Mesothelial cell of epicardium (in vitro differentiated cells): ENCODE measurements around the gene UNC13C. TPM values are rescaled to one million over a fixed set of nuclear protein-coding genes. Genes with fewer than 3 reads are reported as not detected.
"Not testable (repeated sequence)": the region's sequence is repeated elsewhere in the genome, so short reads cannot be mapped to it uniquely, and the experiment has no call there.

Source experiments
- DNase-seq, 2 experiments: peaks; one replicate each; pipeline ENCODE4 v3.0.0; 2021; ENCODE audit warnings: low spot score in 2 of 2; ENCODE audit not compliant: unreplicated experiment in 2 of 2
- H3K27ac Mint-ChIP-seq: 2 replicates; pipeline ENCODE4 v1.8.0; 2021; ENCODE audit warnings: mixed read lengths
- H3K27me3 Mint-ChIP-seq: 2 replicates; pipeline ENCODE4 v1.8.0; 2021; ENCODE audit warnings: low read depth, mixed read lengths
- H3K36me3 Mint-ChIP-seq: 2 replicates; pipeline ENCODE4 v1.8.0; 2021; ENCODE audit warnings: mixed read lengths
- H3K4me1 Mint-ChIP-seq: 2 replicates; pipeline ENCODE4 v1.8.0; 2021; ENCODE audit warnings: mixed read lengths
- H3K4me3 Mint-ChIP-seq: 2 replicates; pipeline ENCODE4 v1.8.0; 2021; ENCODE audit warnings: mild to moderate bottlenecking, moderate library complexity, mixed read lengths
- H3K9me3 Mint-ChIP-seq: 2 replicates; pipeline ENCODE4 v1.8.0; 2021; ENCODE audit warnings: mixed read lengths
- total RNA-seq: library from RNA; stranded (reverse); gene quantifications from 3 replicates; pipeline ENCODE4 v1.2.1, GENCODE V29; 2021
- TF ChIP-seq, protein P1 (sequence below): fragments of 200-600 bp; sonication (generic); IDR thresholded peaks from one replicate; pipeline ENCODE4 v1.5.0; 2021; ENCODE audit warnings: antibody characterized with exemption; ENCODE audit not compliant: unreplicated experiment

Gene UNC13C
- total RNA-seq, 1 donor from 2014 or later = 2.7 TPM

DNA sequence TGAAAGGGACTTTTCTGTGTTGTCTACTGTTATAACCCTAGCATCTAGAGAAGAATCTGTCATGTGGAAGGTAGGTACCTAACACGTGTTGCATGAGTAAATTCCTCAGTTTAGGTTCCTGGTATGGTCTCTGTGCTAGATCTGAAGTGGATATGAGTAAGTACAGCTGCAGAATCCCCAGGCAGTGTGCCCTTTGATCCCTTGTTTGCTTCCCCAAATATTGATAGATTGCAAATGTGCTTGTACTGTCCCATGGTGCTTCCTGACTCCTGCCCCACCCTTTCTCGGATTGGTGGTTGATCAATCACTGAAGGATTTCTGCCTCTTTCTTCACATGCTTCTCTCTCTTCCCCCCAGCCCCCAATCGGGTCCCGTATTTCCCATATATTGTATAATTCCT is 450.4 kb downstream of the UNC13C start:
- Mint-ChIP-seq H3K27me3 (no peaks in the 10 kb centered on the region), H3K4me1 (no peaks in the 10 kb centered on the region), H3K4me3 (no peak overlapping the region), H3K36me3 (no peaks in the 10 kb centered on the region), H3K9me3 (peaks cover 16% of the 10 kb centered on the region), H3K27ac (no peak overlapping the region)
- TF ChIP-seq, protein P1, sequence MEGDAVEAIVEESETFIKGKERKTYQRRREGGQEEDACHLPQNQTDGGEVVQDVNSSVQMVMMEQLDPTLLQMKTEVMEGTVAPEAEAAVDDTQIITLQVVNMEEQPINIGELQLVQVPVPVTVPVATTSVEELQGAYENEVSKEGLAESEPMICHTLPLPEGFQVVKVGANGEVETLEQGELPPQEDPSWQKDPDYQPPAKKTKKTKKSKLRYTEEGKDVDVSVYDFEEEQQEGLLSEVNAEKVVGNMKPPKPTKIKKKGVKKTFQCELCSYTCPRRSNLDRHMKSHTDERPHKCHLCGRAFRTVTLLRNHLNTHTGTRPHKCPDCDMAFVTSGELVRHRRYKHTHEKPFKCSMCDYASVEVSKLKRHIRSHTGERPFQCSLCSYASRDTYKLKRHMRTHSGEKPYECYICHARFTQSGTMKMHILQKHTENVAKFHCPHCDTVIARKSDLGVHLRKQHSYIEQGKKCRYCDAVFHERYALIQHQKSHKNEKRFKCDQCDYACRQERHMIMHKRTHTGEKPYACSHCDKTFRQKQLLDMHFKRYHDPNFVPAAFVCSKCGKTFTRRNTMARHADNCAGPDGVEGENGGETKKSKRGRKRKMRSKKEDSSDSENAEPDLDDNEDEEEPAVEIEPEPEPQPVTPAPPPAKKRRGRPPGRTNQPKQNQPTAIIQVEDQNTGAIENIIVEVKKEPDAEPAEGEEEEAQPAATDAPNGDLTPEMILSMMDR = no peak
- no peak for DNase-seq

GRCh38 chr15:54450288-54450687 is 472.0 kb downstream of the UNC13C start:
- H3K9me3 Mint-ChIP-seq = peaks cover 58% of the 10 kb centered on the region
- not testable (repeated sequence) for H3K27ac Mint-ChIP-seq, H3K36me3 Mint-ChIP-seq, DNase-seq, H3K27me3 Mint-ChIP-seq, H3K4me3 Mint-ChIP-seq, H3K4me1 Mint-ChIP-seq

- DNase-seq = no peak
- Mint-ChIP-seq H3K9me3 (peaks cover 72% of the 10 kb centered on the region), H3K4me1 (no peaks in the 10 kb centered on the region), H3K27me3 (no peaks in the 10 kb centered on the region), H3K4me3 (no peak overlapping the region), H3K27ac (no peak overlapping the region), H3K36me3 (peaks cover 4% of the 10 kb centered on the region)
- TF ChIP-seq, protein P1 = no peak
Observed at GRCh38 chr15:54456413-54456812, 478.2 kb downstream of the UNC13C start.

DNA sequence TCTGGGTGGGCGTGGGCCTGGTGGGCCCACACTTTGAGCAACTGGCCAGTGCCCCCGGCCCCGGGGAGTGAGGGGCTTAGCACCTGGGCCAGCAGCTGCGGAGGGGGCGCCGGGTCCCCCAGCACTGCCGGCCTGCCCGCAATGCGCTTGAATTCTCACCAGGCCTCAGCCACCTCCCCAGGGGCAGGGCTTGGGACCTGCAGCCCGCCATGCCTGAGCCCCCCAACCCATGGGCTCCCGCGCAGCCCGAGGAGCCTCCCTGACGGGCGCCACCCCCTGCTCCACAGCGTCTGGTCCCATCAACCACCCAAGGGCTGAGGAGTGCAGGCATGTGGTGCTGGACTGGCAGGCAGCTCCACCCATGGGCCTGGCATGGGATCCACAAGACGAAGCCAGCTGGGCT is 484.3 kb downstream of the UNC13C start:
- Mint-ChIP-seq H3K4me1 (no peaks in the 10 kb centered on the region), H3K27ac (no peak overlapping the region), H3K36me3 (peaks cover 6% of the 10 kb centered on the region), H3K4me3 (no peak overlapping the region), H3K27me3 (no peaks in the 10 kb centered on the region), H3K9me3 (peaks cover 37% of the 10 kb centered on the region)
- TF ChIP-seq, protein P1 = no peak
- DNase-seq = no peak

GRCh38 chr15:54481819-54482218 is 503.6 kb downstream of the UNC13C start:
- Mint-ChIP-seq H3K4me3 (no peak overlapping the region), H3K27me3 (no peaks in the 10 kb centered on the region), H3K9me3 (peaks cover 23% of the 10 kb centered on the region), H3K27ac (no peak overlapping the region), H3K36me3 (no peaks in the 10 kb centered on the region), H3K4me1 (no peaks in the 10 kb centered on the region)
- DNase-seq = no peak
- TF ChIP-seq, protein P1 = no peak

- Mint-ChIP-seq H3K4me1 (no peaks in the 10 kb centered on the region), H3K36me3 (no peaks in the 10 kb centered on the region), H3K4me3 (no peak overlapping the region), H3K27me3 (no peaks in the 10 kb centered on the region), H3K9me3 (peaks cover 24% of the 10 kb centered on the region), H3K27ac (no peak overlapping the region)
- DNase-seq = no peak
- TF ChIP-seq, protein P1 = no peak
Observed at GRCh38 chr15:54482251-54482650, 504.0 kb downstream of the UNC13C start.
